HepG2 (cell line): ENCODE data around the gene VSIG8. TPM values are rescaled to one million over a fixed set of nuclear protein-coding genes. Genes with fewer than 3 reads are reported as not detected.

Experiments
- ATAC-seq: fragments of 200-7000 bp; cut with Tn5 transposase; 3 replicates; pipeline ENCODE4 v1.9.1; 2020; ENCODE audit warnings: mild to moderate bottlenecking, moderate library complexity
- BruUV-seq: library from RNA; stranded (reverse); fragments of 400-500 nt; replicated peaks from 2 replicates; lab custom pipeline; 2021; lab: Mats Ljungman, UMichigan
- CTCF ChIA-PET: fragments of 300-600 bp; formaldehyde crosslinking; extraction: SDS; loops from one replicate; lab custom pipeline; 2021; ENCODE audit warnings: low total read pairs, inconsistent platforms, low intra/inter-chr PET ratio; lab: Yijun Ruan, JAX
- POLR2A ChIA-PET: fragments of 350-600 bp; sonication (Branson Sonifier 250); formaldehyde crosslinking; loops from one replicate; lab custom pipeline; 2020; ENCODE audit warnings: antibody characterized with exemption, inconsistent platforms; lab: Yijun Ruan, JAX
- DNase-seq: peaks from one replicate; pipeline ENCODE4 v3.0.0-alpha.2; 2015; ENCODE audit warnings: low spot score
- FAIRE-seq: peaks from 3 replicates; lab custom pipeline; 2011; peaks lifted over from hg19 to GRCh38; lab: Jason Lieb, UNC
- H2AFZ ChIP-seq: one replicate; pipeline ENCODE4 v1.6.1; 2011; ENCODE audit warnings: low read length, inconsistent platforms
- H3K27ac ChIP-seq: fragments of 300-600 bp; 3 replicates; pipeline ENCODE4 v1.8.0; 2011; ENCODE audit warnings: mixed run types, mild to moderate bottlenecking, mixed read lengths, low read length, inconsistent platforms; ENCODE audit not compliant: insufficient read depth; ENCODE audit errors: extremely low read length
- H3K27me3 ChIP-seq, 2 experiments: fragments of 200-600 bp in 1 of 2; 2 replicates in 1 of 2; 3 replicates in 1 of 2; pipeline versions ENCODE4 v1.6.0 to v1.8.0; 2011; ENCODE audit warnings: low read length in 2 of 2, mild to moderate bottlenecking in 2 of 2, moderate library complexity in 2 of 2, inconsistent platforms in 1 of 2; ENCODE audit not compliant: insufficient read depth in 2 of 2, control insufficient read depth in 1 of 2
- H3K36me3 ChIP-seq, 2 experiments: fragments of 200-600 bp in 1 of 2; replicated peaks in 1 of 2; 2 replicates in 1 of 2; 3 replicates in 1 of 2; pipeline versions ENCODE4 v1.5.1 to v1.8.0; 2011; ENCODE audit warnings: low read length in 2 of 2, inconsistent platforms in 1 of 2; ENCODE audit not compliant: insufficient read depth in 2 of 2, control insufficient read depth in 1 of 2
- H3K4me1 ChIP-seq: 2 replicates; pipeline ENCODE4 v1.5.1; 2012; ENCODE audit warnings: low read length, inconsistent platforms; ENCODE audit not compliant: insufficient read depth
- H3K4me2 ChIP-seq: 2 replicates; pipeline ENCODE4 v1.6.0; 2011; ENCODE audit warnings: low read depth, low read length, inconsistent platforms
- H3K4me3 ChIP-seq, 3 experiments: fragments of 200-600 bp in 1 of 3; sonication (generic), shearing (Covaris generic) in 1 of 3; replicated peaks in 1 of 3; 2 replicates each; pipeline ENCODE4 v1.5.1; 2011 to 2016; ENCODE audit warnings: low read length in 3 of 3, inconsistent platforms in 2 of 3, low read depth in 2 of 3, mild to moderate bottlenecking in 2 of 3, control low read depth in 1 of 3, mixed read lengths in 1 of 3; ENCODE audit not compliant: insufficient read depth in 1 of 3
- H3K79me2 ChIP-seq: one replicate; pipeline ENCODE4 v1.6.1; 2011; ENCODE audit warnings: low read length, inconsistent platforms; ENCODE audit not compliant: insufficient read depth
- H3K9ac ChIP-seq: 2 replicates; pipeline ENCODE4 v1.6.0; 2011; ENCODE audit warnings: mild to moderate bottlenecking, low read depth, low read length, inconsistent platforms; ENCODE audit not compliant: insufficient read depth
- H3K9me3 ChIP-seq: 2 replicates; pipeline ENCODE4 v1.5.1; 2012; ENCODE audit warnings: mild to moderate bottlenecking, low read length
- H4K20me1 ChIP-seq: 2 replicates; pipeline ENCODE4 v1.6.0; 2011; ENCODE audit warnings: inconsistent platforms, mild to moderate bottlenecking, low read length, moderate library complexity; ENCODE audit not compliant: insufficient read depth
- ATM ChIP-seq: fragments of 450-650 bp; IDR thresholded peaks from 2 replicates; pipeline ENCODE4 v1.7.1; 2017; ENCODE audit warnings: mild to moderate bottlenecking, borderline replicate concordance
- CAMTA2 ChIP-seq: sonication (generic); formaldehyde crosslinking; IDR thresholded peaks from 2 replicates; pipeline ENCODE4 v1.4.0; 2020; ENCODE audit warnings: mild to moderate bottlenecking, missing genetic modification reagents, borderline replicate concordance
- MAZ ChIP-seq, 2 experiments: sonication (generic) in 1 of 2; formaldehyde crosslinking in 1 of 2; IDR thresholded peaks; 2 replicates each; pipeline versions ENCODE4 v1.5.0 to v1.6.1; 2012 to 2020; ENCODE audit warnings: low read depth in 2 of 2, mild to moderate bottlenecking in 2 of 2, borderline replicate concordance in 1 of 2, improper control_type of control experiment in 1 of 2, low read length in 1 of 2, missing genetic modification reagents in 1 of 2, moderate library complexity in 1 of 2
- MIXL1 ChIP-seq: IDR thresholded peaks from 2 replicates; pipeline ENCODE4 v1.6.1; 2016
- MYC ChIP-seq: sonication (generic); formaldehyde crosslinking; IDR thresholded peaks from 2 replicates; pipeline ENCODE4 v1.9.0; 2021; ENCODE audit warnings: missing genetic modification reagents, borderline replicate concordance
- RFX3 ChIP-seq: IDR thresholded peaks from 2 replicates; pipeline ENCODE4 v1.6.1; 2016; ENCODE audit warnings: missing biosample characterization, missing genetic modification reagents
- THAP7 ChIP-seq: sonication (generic); formaldehyde crosslinking; IDR thresholded peaks from 2 replicates; pipeline ENCODE4 v1.8.1; 2023; ENCODE audit warnings: mild to moderate bottlenecking, missing genetic modification reagents
- ZNF891 ChIP-seq: sonication (generic); formaldehyde crosslinking; IDR thresholded peaks from 2 replicates; pipeline ENCODE4 v1.5.0; 2020; ENCODE audit warnings: mild to moderate bottlenecking, missing genetic modification reagents
- WGBS: methylation state at CpG from one replicate; pipeline ENCODE4 v1.1.6; 2017; ENCODE audit warnings: low lambda C conversion rate; 5-methylcytosine and 5-hydroxymethylcytosine counted together
- in situ Hi-C: cut with HindIII; loops from 2 replicates; pipeline ENCODE4 v1.10.0; 2017; ENCODE audit warnings: low pct_unique_long_range_greater_than_20kb; ENCODE audit not compliant: extremely low pct_ligation_motif_present
- intact Hi-C: fragments of 100-400 bp; cut with micrococcal nuclease; formaldehyde crosslinking; loops from one replicate; pipeline ENCODE4 v1.10.0; 2022; ENCODE audit not compliant: unreplicated experiment
- polyA plus RNA-seq, 8 experiments: library from polyadenylated mRNA; depleted of rRNA in 3 of 8; stranded (reverse) in 7 of 8; unstranded in 1 of 8; fragments of >200 nt; fragmentation: Illumina TruSeq in 4 of 8; extraction: Trizol in 4 of 8; gene quantifications; 2 replicates each; pipeline versions ENCODE4 v1.2.1 to v1.2.3, GENCODE V29; 2011 to 2016; ENCODE audit warnings: low read depth in 4 of 8, missing spikeins in 1 of 8, mixed read lengths in 1 of 8; ENCODE audit not compliant: insufficient read depth in 1 of 8
- total RNA-seq, 5 experiments: library from RNA; depleted of rRNA; stranded (reverse); fragments of >200 nt; fragmentation: Illumina TruSeq; extraction: Trizol; gene quantifications; 2 replicates each; pipeline ENCODE4 v1.2.3, GENCODE V29; 2016; ENCODE audit warnings: low read depth in 1 of 5
- TF ChIP-seq, protein P1 (sequence below): IDR thresholded peaks from 2 replicates; pipeline ENCODE4 v1.6.1; 2018; ENCODE audit warnings: missing genetic modification reagents
- TF ChIP-seq, protein P2 (sequence below): sonication (generic); formaldehyde crosslinking; IDR thresholded peaks from 2 replicates; pipeline ENCODE4 v1.4.0; 2020; ENCODE audit warnings: mild to moderate bottlenecking, missing genetic modification reagents

Gene VSIG8
- total and polyA plus RNA-seq, 2 of the 13 experiments (the other 11 are each of a cell fraction or from before 2014, with no cell fraction given), result not detected

GRCh38 chr1:159832309-159832708, 30.1 kb downstream of the VSIG8 start (continued):
- TF ChIP-seq CAMTA2 (CRISPR knock-in tag), result no peak

DNA sequence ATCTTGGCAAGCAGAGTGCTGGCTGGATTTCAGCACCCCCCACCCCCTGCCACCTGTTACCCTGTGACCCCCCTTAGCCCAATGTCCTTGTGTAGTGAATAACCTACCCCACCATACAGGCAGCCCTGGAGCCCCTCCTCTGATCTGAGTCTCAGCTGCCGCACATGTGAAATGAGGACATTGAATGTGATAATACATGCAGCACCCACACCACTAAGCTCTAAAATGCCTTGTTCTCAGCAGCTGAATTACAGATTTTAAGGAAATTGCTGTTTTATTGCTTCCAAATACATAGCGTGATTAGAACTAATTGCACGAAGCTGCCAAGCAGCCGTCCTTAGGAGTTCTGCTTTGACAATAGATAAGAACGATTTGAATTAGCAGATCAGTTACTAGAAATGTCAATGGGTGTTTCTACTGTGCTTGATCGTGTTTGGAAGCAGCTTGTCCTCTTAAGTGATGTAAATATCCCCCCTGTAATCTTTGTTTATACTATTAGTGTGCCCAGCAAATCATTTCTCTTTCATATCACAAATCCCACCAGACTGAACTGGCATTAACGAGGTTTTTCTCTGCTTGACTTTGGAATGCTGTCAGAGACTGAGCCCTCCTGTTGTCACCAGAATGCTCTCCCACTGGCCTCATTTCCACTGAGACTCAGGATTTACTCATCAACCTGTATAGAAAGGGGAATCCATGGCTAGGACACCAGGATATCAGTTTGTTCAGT, 30.9 kb downstream of the VSIG8 start:
- no peak overlapping the region for H3K4me3 ChIP-seq
- no peak overlapping the region for H3K4me2 ChIP-seq
- DNase-seq (no peak), ATAC-seq (no peak), FAIRE-seq (no peak)
- WGBS, result 18% methylated on average over 7 of the region's 7 CpGs
- H3K27ac ChIP-seq, result no peak overlapping the region
- H3K27me3 ChIP-seq, result peaks cover 3 to 12% of the 10 kb centered on the region in 2 experiments; a peak in 4 of 5 replicates
- ChIA-PET CTCF (no interaction called here), POLR2A (no interaction called here)
- H3K36me3 ChIP-seq, result no peaks in the 10 kb centered on the region
- no TSS peak for BruUV-seq
- in situ Hi-C loops, result no loop called here
- intact Hi-C loops, result no loop called here
- H3K9ac ChIP-seq, result no peak overlapping the region
- H3K4me1 ChIP-seq, result no peaks in the 10 kb centered on the region
- TF ChIP-seq THAP7 (CRISPR knock-in tag) (no peak), ZNF891 (CRISPR knock-in tag) (no peak), MIXL1 (CRISPR knock-in tag) (no peak), MAZ (IDR thresholded peaks at IDR 0.05; ENCODE audit: borderline replicate concordance, low read depth, low read length) (no peak), MAZ (CRISPR knock-in tag; IDR thresholded peaks at IDR 0.05; ENCODE audit: low read depth) (no peak), MYC (CRISPR knock-in tag) (no peak), RFX3 (CRISPR knock-in tag) (no peak), ATM (no peak)
- TF ChIP-seq, protein P1, sequence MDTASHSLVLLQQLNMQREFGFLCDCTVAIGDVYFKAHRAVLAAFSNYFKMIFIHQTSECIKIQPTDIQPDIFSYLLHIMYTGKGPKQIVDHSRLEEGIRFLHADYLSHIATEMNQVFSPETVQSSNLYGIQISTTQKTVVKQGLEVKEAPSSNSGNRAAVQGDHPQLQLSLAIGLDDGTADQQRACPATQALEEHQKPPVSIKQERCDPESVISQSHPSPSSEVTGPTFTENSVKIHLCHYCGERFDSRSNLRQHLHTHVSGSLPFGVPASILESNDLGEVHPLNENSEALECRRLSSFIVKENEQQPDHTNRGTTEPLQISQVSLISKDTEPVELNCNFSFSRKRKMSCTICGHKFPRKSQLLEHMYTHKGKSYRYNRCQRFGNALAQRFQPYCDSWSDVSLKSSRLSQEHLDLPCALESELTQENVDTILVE (CRISPR knock-in tag), result no peak
- TF ChIP-seq, protein P2, sequence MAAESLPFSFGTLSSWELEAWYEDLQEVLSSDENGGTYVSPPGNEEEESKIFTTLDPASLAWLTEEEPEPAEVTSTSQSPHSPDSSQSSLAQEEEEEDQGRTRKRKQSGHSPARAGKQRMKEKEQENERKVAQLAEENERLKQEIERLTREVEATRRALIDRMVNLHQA, result no peak
- no peak overlapping the region for H2AFZ ChIP-seq
- no peaks in the 10 kb centered on the region for H4K20me1 ChIP-seq
- no peaks in the 10 kb centered on the region for H3K79me2 ChIP-seq
- no peaks in the 10 kb centered on the region for H3K9me3 ChIP-seq
